KMS-11 (cell line): ENCODE results near the gene PTPRT.

ENCODE experiments used
- H2AFZ ChIP-seq: fragments of 200-600 bp; sonication (generic); 2 replicates; pipeline ENCODE4 v1.6.1; 2016; ENCODE audit warnings: antibody characterized with exemption, mixed run types, low read depth
- H3K27ac ChIP-seq: fragments of 200-600 bp; sonication (generic); 2 replicates; pipeline ENCODE4 v1.6.1; 2016; ENCODE audit warnings: mild to moderate bottlenecking, mixed run types
- H3K27me3 ChIP-seq: fragments of 200-600 bp; sonication (generic); 2 replicates; pipeline ENCODE4 v1.6.1; 2017; ENCODE audit warnings: mild to moderate bottlenecking, low read depth, mixed run types, moderate library complexity; ENCODE audit not compliant: insufficient read depth
- H3K36me3 ChIP-seq: fragments of 200-600 bp; sonication (generic); 2 replicates; pipeline ENCODE4 v1.6.1; 2017; ENCODE audit warnings: mild to moderate bottlenecking, mixed run types; ENCODE audit not compliant: insufficient read depth
- H3K4me1 ChIP-seq: fragments of 200-600 bp; sonication (generic); 2 replicates; pipeline ENCODE4 v1.6.1; 2016; ENCODE audit warnings: mild to moderate bottlenecking, low read depth, mixed run types; ENCODE audit not compliant: poor library complexity, severe bottlenecking
- H3K4me2 ChIP-seq: fragments of 200-600 bp; sonication (generic); 2 replicates; pipeline ENCODE4 v1.7.0; 2016; ENCODE audit warnings: mild to moderate bottlenecking, mixed run types
- H3K4me3 ChIP-seq: fragments of 200-600 bp; sonication (generic); IDR thresholded peaks from 2 replicates; pipeline ENCODE4 v1.6.1; 2017; ENCODE audit warnings: low read depth, low read length, mixed read lengths; ENCODE audit not compliant: insufficient read depth
- H3K79me2 ChIP-seq: fragments of 200-600 bp; sonication (generic); 2 replicates; pipeline ENCODE4 v1.6.1; 2016; ENCODE audit warnings: low read depth, mixed run types; ENCODE audit not compliant: insufficient read depth
- H3K9ac ChIP-seq: fragments of 200-600 bp; sonication (generic); 2 replicates; pipeline ENCODE4 v1.6.1; 2016; ENCODE audit warnings: mild to moderate bottlenecking, mixed run types
- H4K20me1 ChIP-seq: fragments of 200-600 bp; sonication (generic); 2 replicates; pipeline ENCODE4 v1.6.1; 2016; ENCODE audit warnings: mild to moderate bottlenecking, mixed run types; ENCODE audit not compliant: insufficient read depth
- TF ChIP-seq, protein P1 (sequence below): fragments of 200-600 bp; sonication (generic); conservative IDR thresholded peaks from 2 replicates; pipeline ENCODE4 v1.6.1; 2017; ENCODE audit warnings: low read depth, mild to moderate bottlenecking, antibody characterized with exemption, low read length, moderate library complexity, mixed read lengths

The PTPRT gene

DNA sequence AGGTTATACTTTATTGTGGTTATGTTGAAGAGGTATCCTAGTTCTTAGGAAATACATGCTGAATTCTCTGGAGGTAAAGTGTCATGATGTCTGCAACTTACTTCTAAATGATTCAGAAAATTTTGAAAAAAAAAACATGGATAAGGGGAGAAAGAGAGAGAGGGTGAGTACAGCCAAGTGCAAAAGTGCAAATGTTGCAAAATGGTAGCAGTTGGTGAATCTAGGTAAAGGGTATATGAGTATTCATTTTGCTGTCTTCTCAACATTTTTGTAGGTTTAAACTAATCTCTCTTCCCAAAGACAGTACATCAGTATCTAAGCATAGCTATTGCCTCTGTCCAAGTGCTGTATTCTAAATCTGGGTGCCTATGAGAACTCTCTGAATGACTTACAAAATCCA lies 992.1 kb downstream of the PTPRT start:
- no peaks in the 10 kb centered on the region for H3K79me2 ChIP-seq
- no peak overlapping the region for H2AFZ ChIP-seq
- H3K36me3 ChIP-seq, result no peaks in the 10 kb centered on the region
- H4K20me1 ChIP-seq, result no peaks in the 10 kb centered on the region
- TF ChIP-seq, protein P1, sequence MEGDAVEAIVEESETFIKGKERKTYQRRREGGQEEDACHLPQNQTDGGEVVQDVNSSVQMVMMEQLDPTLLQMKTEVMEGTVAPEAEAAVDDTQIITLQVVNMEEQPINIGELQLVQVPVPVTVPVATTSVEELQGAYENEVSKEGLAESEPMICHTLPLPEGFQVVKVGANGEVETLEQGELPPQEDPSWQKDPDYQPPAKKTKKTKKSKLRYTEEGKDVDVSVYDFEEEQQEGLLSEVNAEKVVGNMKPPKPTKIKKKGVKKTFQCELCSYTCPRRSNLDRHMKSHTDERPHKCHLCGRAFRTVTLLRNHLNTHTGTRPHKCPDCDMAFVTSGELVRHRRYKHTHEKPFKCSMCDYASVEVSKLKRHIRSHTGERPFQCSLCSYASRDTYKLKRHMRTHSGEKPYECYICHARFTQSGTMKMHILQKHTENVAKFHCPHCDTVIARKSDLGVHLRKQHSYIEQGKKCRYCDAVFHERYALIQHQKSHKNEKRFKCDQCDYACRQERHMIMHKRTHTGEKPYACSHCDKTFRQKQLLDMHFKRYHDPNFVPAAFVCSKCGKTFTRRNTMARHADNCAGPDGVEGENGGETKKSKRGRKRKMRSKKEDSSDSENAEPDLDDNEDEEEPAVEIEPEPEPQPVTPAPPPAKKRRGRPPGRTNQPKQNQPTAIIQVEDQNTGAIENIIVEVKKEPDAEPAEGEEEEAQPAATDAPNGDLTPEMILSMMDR, result no peak
- no peak overlapping the region for H3K4me3 ChIP-seq
- H3K27me3 ChIP-seq, result no peaks in the 10 kb centered on the region
- H3K27ac ChIP-seq, result no peak overlapping the region
- no peak overlapping the region for H3K4me2 ChIP-seq
- H3K4me1 ChIP-seq, result peaks cover 6% of the 10 kb centered on the region
- no peak overlapping the region for H3K9ac ChIP-seq

DNA sequence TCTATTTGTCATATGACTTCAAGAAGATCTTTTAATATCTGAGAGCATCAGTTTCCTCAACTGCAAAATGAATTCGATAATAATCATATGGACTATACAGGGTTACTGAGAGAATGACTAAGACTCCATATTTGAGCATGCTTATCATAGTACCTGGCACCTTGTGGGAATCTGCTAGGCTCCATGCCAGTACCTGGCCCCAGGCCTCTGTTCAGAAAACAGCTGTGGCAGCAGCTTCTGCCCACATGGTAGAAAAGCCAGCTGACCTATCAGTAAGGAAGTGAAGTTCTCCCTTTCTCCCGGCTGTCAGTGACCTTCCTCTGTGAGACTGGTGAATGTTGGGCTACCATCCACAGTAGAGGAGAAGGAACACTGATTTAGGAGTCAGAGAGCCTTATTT lies 996.6 kb downstream of the PTPRT start:
- Histone ChIP-seq H3K4me2 (no peak overlapping the region), H4K20me1 (no peaks in the 10 kb centered on the region)

DNA sequence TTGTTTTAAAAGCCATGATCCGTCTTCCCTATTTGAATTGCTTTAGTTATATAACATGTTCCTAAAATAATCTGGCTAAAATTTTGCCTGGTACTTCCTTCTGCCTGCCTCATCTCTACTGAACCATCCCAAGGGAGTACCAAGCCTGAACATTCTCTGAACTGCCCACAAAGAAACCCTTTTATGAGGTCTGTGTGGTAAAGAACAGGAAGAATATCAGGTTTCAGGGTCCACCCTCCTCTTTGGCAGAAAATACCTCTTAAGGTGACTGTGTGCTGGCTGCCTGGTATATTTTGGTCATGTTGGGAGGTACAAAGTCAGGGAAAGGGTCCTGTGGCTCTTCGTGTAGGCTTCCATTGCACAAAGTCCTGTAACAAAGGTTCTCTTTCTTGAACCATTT lies 997.4 kb downstream of the PTPRT start:
- peaks cover 20% of the 10 kb centered on the region for H3K4me1 ChIP-seq
- H3K9ac ChIP-seq, result no peak overlapping the region
- no peaks in the 10 kb centered on the region for H4K20me1 ChIP-seq
- no peak overlapping the region for H3K4me2 ChIP-seq
- H3K36me3 ChIP-seq, result no peaks in the 10 kb centered on the region
- no peak overlapping the region for H2AFZ ChIP-seq
- no peak overlapping the region for H3K27ac ChIP-seq
- TF ChIP-seq, protein P1, result no peak
- H3K79me2 ChIP-seq, result no peaks in the 10 kb centered on the region
- H3K4me3 ChIP-seq, result no peak overlapping the region
- H3K27me3 ChIP-seq, result no peaks in the 10 kb centered on the region

More for the DNA sequence above, 996.6 kb downstream of the PTPRT start:
- H3K9ac ChIP-seq, result no peak overlapping the region
- no peaks in the 10 kb centered on the region for H3K79me2 ChIP-seq
- H3K4me3 ChIP-seq, result no peak overlapping the region
- H3K27ac ChIP-seq, result no peak overlapping the region
- H3K27me3 ChIP-seq, result no peaks in the 10 kb centered on the region
- peaks cover 20% of the 10 kb centered on the region for H3K4me1 ChIP-seq
- H2AFZ ChIP-seq, result no peak overlapping the region
- TF ChIP-seq, protein P1, result no peak
- H3K36me3 ChIP-seq, result no peaks in the 10 kb centered on the region

DNA sequence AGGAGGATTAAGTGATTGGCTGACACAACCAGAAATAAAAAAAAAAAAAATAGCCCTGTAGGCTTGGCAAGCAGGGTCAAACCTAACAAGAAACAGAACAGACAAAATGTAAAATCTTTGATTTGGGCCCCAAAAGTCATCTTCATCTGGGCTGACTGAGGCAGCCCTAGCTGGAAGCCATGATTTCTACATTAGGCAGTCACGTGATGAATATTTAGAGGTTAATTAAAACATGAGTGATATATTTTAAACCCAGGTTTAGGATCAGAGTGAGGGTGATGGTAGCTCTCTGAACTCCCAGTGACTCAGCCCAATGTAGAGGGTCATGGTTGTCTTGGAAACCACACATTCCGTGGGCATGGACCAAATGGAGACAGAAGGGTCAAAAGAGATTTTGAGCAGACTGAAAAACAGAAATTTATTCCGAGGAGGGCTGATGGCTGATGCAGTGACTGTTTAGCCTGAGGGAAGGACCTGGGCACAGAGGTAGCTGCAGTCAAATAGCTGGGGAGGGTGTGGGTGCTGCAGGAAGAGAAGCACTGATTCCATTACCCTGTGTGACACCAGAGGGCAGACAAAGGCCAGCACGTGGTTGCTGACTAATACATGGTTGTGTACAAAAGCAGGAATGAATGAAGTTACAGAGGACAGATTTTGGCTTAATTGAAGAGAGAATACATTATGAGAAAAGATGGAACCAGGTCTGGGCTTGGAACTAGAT lies 998.4 kb downstream of the PTPRT start:
- H3K36me3 ChIP-seq, result no peaks in the 10 kb centered on the region
- H4K20me1 ChIP-seq, result no peaks in the 10 kb centered on the region
- H3K4me3 ChIP-seq, result no peak overlapping the region
- no peak overlapping the region for H2AFZ ChIP-seq
- H3K27ac ChIP-seq, result no peak overlapping the region
- H3K27me3 ChIP-seq, result no peaks in the 10 kb centered on the region
- TF ChIP-seq, protein P1, result no peak
- H3K79me2 ChIP-seq, result no peaks in the 10 kb centered on the region
- H3K4me1 ChIP-seq, result peaks cover 20% of the 10 kb centered on the region
- no peak overlapping the region for H3K9ac ChIP-seq
- no peak overlapping the region for H3K4me2 ChIP-seq
